ENCODE results near the gene HGS. TPM values are rescaled to one million over a fixed set of nuclear protein-coding genes. Genes with fewer than 3 reads are reported as not detected.
A peak's percentile ranks its signal among the peaks of the same experiment; 100 is the strongest.

Gene HGS
- total and polyA plus RNA-seq, 2 of the 13 experiments (the other 11 are each of a cell fraction or from before 2014, with no cell fraction given), result 73.3 to 78.1 TPM

- TF ChIP-seq FOXJ3 (CRISPR knock-in tag; IDR thresholded peaks at IDR 0.05; ENCODE audit: borderline replicate concordance), result no peak
- TF ChIP-seq FOXO1 (CRISPR knock-in tag; IDR thresholded peaks at IDR 0.05), result no peak
Observed at GRCh38 chr17:81737947-81738800, 54.4 kb downstream of the HGS start (continued).

DNA sequence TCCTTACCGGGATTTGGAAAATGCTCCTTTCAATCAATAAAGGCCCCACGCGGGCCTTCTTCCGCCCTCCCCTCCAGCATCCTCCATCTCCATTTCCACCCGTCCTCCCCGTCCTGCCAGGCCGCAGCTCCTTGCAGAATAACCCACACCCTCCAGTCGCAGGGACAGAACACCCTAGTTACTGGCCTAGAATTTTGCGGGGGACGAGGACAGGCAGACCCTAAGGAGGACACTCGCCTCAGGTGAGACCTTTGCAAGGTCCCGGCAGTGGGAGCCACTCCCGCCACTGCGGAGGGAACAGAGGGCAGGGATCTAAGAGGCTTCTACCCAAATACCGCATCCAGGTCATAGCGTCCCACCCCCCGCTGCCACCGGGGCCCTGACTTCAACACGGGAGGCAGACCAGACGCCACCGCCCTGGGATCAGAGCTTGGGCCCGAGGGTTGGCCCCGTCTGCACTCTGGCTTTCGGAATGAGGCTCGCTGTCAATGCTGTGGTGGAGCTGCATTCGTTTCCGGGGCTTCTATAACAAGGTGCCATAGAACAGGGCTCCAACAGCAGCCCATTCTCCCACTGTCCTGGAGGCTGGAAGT is 55.1 kb downstream of the HGS start:
- DNase-seq (ENCODE audit: low spot score) (no peak), ATAC-seq (no peak), FAIRE-seq (no peak)
- peaks cover 11 to 67% of the 10 kb centered on the region in 2 experiments for H3K27me3 ChIP-seq (ENCODE audit: control insufficient read depth in 1 of 2, insufficient read depth in 2 of 2, low read length in 2 of 2)
- no peaks in the 10 kb centered on the region for H4K20me1 ChIP-seq (ENCODE audit: insufficient read depth, low read length)
- no peak overlapping the region for H2AFZ ChIP-seq (ENCODE audit: low read length)
- no peak overlapping the region for H3K4me2 ChIP-seq (ENCODE audit: low read depth, low read length)
- ChIA-PET CTCF (ENCODE audit: low intra/inter-chr PET ratio, low total read pairs) (no interaction called here), POLR2A (no interaction called here)
- H3K9me3 ChIP-seq (ENCODE audit: low read length), result no peaks in the 10 kb centered on the region
- BruUV-seq (replicated peaks), result no TSS peak
- TF ChIP-seq PRMT3 (CRISPR knock-in tag; IDR thresholded peaks at IDR 0.05; ENCODE audit: borderline replicate concordance, low read depth), result no peak
- TF ChIP-seq DPF2 (CRISPR knock-in tag; IDR thresholded peaks at IDR 0.05; ENCODE audit: borderline replicate concordance, low read depth), result no peak
- no peak for TF ChIP-seq NBN (conservative IDR thresholded peaks at IDR 0.05)
- TF ChIP-seq NFYB (CRISPR knock-in tag; IDR thresholded peaks at IDR 0.05), result no peak
- peak; percentile 61; the same call in 1 of the 2 replicates for TF ChIP-seq ZBTB33 (CRISPR knock-in tag; IDR thresholded peaks at IDR 0.05)
- no peak for TF ChIP-seq ZSCAN31 (CRISPR knock-in tag; IDR thresholded peaks at IDR 0.05; ENCODE audit: low read depth)
- TF ChIP-seq ZNF790 (CRISPR knock-in tag; IDR thresholded peaks at IDR 0.05; ENCODE audit: borderline replicate concordance), result no peak
- 0 out of 2 replicates have a peak, but pooled peaks have one; percentile 44 for TF ChIP-seq ZBTB38 (CRISPR knock-in tag; IDR thresholded peaks at IDR 0.05)
- no peak for TF ChIP-seq MEIS1 (CRISPR knock-in tag; IDR thresholded peaks at IDR 0.05; ENCODE audit: borderline replicate concordance)
- H3K79me2 ChIP-seq (ENCODE audit: insufficient read depth, low read length), result no peaks in the 10 kb centered on the region
- in situ Hi-C loops (cut with HindIII; ENCODE audit: extremely low pct_ligation_motif_present, low pct_unique_long_range_greater_than_20kb) (no loop called here), intact Hi-C loops (cut with micrococcal nuclease; ENCODE audit: unreplicated experiment) (no loop called here)
- H3K27ac ChIP-seq (ENCODE audit: extremely low read length, insufficient read depth, low read length), result no peak overlapping the region
- no peak overlapping the region for H3K4me3 ChIP-seq (replicated peaks in 1 of 3; ENCODE audit: insufficient read depth in 1 of 3, low read depth in 2 of 3, low read length in 3 of 3)
- WGBS (ENCODE audit: low lambda C conversion rate), result 64% methylated on average over 19 of the region's 27 CpGs
- peaks cover 42% of the 10 kb centered on the region for H3K4me1 ChIP-seq (ENCODE audit: insufficient read depth, low read length)
- H3K36me3 ChIP-seq (replicated peaks in 1 of 2; ENCODE audit: control insufficient read depth in 1 of 2, insufficient read depth in 2 of 2, low read length in 2 of 2), result no peaks in the 10 kb centered on the region
- H3K9ac ChIP-seq (ENCODE audit: insufficient read depth, low read depth, low read length), result no peak overlapping the region
